ENCODE measurements around the gene RERE.

RERE gene

DNA sequence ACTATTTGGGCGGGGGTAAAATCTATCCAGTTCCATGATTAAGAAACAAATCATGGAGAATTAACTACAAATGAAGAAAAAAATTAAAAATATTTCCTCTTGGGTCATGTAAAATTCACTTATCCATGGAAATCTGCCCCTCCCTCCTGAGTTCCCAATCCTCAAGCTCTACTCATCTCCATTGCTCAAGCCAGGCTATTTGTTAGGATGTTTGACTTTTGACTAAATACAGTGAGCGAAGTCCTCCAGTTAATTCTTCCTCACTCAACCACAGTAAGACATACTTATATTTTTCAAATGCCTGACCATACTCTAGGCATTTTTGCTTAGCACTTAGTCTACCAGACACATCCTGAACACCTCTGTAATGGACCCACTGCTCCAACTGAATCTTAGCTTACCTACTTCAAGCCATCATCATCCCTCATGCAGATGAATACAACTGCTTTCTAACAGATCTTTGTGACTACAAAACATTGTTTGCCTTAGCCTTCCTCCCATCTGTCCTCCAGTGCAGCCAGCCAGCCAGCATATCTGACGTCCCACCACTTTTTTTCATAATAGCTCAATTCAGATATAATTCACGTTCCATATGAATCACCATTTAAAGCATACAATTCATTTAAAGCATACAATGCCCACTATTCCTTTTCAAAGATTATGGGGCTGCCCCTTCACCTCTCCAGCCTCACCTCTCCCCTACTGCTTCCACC lies 154.2 kb downstream of the RERE start:
- DNase-seq = no peak

DNA sequence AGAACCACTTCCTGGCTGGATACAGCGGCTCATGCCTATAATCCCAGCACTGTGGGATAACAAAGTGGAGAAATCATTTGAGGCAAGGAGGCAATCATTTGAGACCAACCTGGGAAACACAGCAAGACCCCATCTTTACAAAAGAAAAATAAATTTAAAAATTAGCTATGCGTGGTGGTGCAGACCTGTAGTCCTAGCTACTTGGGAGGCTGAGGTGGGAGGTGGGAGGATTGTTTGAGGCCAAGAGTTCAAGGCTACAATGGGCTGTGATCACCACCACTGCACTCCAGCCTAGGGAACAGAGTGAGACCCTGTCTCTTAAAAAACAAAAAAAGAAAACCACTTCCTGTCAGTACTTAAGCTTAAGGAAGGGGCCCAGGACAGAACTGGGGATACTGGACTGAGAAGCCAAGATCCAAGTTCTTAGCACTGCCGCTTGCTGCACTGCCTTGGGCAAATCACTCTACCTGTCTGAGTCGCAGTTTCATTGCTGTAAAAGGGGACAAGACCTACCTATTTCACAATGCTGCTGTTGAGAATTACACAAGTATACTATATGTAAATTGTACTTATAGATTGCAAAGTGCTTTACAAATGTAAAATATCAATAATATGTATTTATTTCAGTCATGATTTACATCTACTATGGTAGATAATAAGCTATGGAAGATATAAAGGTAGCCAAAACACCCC lies 154.9 kb downstream of the RERE start:
- DNase-seq = no peak

DNA sequence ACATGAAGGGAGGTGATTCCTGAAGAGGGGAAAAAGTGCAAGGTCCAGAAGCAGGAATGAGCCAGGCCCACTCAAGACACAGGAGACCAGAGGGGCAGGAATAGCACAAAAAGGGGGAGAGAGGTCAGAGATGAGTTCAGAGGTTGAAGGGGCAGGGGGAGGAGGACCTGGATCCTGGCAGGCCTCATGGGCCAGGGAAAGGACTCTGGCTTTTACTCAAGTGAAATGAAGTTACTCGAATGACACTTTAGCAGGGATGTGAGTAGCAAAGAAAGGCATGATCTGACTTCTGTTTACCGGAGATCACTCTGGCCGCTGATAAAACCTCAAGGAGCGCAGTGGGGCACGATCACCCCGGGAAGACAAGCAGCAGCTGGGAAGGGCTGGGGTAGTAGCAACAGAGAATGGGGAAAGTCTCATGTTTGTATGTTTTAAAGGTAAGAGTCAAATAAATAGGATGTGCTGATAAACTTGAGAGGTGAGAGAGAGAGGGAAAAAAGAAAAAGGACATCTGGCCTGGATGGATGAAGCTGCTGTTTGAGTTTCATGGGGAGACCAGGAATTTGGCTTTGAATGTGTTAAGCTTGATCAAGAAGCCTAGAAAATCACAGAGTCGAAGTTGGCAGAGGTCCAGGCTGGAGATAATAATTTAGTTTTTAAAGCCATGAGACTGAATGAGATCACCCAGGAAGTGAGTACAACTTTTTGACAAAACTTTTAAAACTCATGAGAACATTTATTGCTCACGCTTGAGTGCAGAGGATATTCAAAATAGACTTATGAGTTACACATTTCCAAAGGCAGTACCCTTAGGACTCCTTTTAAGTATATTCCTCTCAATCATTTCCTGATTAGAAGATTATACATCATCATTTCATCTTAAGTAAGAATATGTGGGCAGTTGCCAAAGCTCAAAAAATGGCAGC lies 156.0 kb downstream of the RERE start:
- DNase-seq = peak; percentile 93

DNA sequence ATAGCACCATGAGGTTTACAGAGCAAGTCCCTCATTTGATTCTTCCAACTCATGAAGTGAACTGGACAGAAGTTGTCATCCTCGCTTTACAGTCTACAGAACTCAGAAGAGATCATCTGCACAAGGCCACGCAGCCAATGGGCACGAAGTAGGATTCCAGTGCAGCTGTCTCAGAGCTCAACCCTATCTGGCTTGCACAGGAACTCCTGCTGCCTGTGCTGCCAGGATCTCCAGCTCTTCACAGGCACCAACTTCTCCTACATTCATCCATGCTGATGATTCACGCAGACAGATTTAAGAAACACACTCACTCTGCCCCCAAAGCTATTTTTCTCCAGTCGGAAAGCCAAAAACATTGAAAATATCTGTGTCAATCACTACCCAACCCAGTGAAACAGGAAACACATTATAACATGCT lies 157.0 kb downstream of the RERE start:
- peak; percentile 92 for DNase-seq

DNA sequence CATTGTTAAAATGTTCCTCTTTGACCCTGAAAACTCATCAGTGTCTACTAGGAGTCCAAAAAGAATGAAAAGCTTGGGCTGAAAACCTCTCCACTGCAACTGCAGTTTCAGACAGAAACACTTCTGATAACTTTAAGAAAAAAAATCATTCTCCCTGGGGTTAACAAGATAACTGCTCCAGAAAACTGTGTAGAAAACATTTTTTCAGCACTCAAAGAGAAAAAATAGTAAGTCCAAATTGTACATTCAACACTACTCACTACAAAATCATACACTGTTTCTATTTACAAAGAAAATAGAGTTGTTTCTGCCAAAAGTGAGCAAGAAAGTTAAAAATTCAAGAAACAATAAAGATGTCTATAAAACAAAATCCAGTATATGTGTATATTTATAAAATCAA lies 157.8 kb downstream of the RERE start:
- no peak for DNase-seq

DNA sequence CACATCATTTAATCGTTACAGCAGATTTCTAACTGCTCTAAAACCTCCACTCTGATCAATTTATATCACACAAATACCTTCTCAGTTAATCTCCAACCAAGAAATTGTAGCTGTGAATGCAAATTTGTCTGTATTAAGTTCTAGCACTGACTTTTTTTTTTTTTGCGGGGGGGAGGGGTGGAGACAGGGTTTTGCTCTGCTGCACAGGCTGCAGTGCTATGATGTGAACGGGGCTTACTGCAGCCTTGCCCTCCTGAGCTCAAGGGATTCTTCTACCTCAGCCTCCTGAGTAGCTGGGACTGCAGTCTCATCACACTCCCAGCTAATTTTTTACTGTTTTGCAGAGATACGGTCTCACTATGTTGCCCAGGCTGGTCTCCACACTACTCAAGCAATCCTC lies 163.6 kb downstream of the RERE start:
- DNase-seq = no peak

DNA sequence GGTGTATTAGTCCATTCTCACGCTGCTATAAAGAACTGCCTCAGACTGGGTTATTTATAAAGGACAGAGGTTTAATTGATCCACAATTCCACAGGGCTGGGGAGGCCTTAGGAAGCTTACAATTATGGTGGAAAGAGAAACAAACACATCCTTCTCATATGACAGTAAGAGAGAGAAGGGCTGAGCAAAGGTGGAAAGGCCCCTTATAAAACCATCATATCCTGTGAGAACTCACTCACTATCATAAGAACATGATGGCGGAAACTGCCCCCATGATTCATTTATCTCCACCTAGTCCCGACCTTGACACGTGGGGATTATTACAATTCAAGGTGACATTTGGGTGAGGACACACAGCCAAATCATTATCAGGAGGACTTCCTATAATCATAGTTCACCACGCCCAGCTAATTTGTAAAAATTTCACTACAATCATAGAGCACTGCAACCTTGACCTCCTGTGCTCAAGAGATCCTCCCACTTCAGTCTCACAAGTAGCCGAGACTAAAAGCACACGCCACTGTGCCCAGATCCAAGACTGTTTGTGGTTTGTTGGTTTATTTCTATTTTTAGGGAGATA lies 164.9 kb downstream of the RERE start:
- no peak for DNase-seq

DNA sequence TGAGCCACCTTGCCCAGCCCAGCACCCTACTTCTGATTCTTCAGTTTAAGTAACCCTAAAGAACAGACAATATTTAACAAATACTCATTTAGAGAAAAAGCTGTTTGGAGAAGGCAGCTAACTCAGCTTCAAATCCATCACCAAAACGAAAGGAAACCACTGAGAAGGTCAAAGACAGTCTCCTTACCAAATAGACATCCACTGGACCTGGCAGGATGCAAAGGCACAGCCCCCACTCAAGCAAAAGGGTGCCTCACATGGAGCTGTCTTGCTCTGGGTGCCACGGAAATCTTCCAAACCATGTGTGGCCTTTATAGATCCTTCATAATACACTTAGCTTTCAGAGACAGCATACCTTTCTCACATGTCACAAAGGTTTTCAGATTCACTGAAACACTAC lies 165.5 kb downstream of the RERE start:
- no peak for DNase-seq

DNA sequence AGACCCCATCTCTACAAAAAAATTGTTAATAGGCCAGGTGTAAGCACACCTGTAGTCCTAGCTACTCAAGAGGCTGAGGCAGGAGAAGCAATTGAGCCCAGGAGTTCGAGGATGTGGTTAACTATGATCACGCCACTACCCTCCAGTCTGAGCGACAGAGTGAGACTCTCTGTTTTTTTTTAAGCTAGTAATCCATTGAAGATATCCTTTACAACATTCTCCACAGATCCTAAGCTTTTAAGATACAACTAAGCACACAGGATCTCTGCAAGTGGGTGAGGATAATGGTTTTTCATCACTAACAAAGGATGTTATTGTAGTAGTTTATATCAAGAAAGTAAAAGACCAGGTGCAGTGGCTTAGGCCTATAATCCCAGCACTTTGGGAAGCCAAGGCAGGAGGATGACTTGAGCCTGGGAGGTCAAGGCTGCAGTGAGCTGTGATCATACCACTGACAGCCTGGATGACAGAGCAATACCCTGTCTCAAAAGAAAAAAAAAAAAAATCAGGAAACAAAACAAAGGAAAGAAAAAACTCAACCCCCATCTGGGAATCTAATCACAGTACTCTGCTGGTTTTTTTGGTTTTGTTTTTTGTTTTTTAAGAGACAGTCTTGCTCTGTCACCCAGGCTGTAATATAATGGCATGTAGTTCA lies 166.1 kb downstream of the RERE start:
- DNase-seq = no peak

DNA sequence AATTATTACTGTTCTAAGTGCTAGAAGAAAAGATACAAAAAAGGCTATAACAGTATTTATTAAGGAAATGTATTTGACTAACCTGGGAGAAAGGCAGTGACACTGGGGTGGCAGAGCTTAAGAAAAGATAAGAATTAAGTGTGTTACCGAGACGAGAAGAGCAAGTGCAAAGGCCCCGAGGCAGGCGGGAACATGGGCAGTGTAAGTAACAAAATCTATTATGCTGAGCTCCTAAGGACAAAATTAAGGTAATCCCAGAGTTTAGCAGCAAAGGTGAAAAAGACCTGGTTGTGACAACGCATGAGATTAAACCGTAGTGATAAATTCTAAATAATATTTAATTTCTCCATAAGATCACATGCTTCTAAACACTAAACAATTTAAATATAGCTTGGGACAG lies 167.6 kb downstream of the RERE start:
- DNase-seq = no peak

DNA sequence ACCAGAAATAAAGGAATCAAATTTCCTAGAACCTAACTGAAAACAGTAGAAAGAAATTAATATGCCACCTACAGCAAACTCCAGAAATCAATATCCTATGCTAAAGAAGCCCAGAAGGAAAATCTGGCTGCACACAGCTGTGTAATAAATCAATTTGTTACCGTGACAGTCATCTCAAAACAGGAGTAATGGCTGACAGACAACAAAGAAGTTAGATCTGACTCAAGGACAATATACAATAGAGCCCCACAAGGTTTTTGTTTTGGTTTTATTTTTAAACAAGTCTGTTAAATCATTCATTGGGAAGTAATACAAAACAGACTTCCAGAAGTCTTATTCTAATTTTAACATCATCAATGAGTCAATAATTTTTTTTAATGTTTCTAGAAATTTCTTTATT lies 168.4 kb downstream of the RERE start:
- DNase-seq = no peak

DNA sequence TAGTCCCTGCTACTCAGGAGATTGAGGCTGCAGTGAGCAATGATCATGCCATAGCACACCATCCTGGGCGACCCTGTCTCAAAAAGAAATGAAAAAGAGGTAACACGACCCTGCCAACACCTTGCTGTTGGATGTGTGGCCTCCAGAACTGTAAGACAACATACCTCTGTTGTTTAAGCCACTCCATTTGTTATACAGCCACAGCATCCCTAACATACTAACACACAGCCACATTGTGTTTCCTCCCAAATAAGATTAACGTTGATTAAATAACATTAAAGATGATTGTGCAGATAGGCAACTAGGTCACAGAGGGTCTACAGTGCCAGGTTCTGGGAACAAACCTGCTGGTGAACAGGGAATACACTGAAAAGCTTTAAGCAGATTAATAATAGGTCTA lies 170.4 kb downstream of the RERE start:
- no peak for DNase-seq

DNA sequence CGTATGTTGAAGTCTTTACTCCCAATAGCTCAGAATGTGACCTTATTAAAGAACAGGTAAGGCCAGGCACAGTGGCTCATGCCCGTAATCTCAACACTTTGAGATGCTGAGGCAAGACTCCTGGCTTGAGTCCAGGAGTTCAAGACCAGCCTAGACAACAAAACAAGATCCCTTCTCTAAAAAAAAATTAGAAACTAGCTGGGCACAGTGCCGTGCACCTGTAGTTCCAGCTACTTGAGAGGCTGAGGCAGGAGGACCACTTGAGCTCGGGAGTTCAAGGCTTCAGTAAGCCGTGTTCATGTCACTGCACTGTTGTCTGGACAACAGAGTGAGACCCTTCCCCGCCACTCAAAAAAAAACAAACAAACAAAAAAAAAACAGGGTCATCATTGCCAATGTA lies 171.3 kb downstream of the RERE start:
- DNase-seq = no peak

DNA sequence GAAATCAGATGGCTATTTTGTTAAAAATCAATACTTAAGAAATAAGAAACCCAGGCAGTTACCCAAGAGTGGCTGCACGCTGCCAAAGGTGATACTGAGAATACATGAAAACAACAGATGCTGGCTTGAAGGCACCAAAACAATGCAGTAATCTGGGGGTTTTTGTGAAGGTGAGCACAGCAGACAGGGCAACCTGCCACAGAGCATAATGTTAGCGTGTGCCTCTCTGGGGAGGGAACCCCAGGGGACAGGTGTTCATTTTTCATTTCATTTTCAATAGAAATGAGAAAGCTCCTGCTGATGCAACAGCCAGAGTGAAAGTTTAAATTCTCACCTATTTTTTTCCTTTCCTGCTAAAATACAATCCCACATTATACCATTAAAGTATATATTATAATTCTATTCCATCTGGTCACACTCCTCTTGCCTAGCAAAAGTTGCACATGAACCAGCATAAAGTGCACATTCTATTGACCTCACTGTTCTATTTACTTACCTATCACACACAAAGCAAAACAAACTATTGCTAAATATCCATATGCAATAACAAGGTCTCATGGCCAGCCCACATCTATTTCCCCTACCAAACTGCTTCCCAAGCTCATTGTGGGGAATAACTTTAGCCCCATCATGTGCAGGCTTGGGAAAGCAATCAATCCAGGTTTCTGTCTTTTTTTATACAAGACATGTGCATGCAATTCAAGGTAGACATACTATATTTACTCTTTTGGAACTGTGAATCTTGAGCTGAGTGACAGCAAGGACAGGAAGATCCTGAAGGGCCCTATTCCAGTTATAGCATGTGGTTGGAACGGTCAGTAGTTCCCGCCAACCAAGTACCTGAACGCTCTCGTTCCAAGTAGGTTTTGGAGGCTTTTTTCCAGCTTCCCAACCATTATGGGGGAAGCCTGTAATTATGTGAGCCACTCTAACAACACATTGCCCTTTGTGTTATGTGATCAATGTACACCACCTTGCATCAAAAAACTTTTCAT lies 173.6 kb downstream of the RERE start:
- no peak for DNase-seq

DNA sequence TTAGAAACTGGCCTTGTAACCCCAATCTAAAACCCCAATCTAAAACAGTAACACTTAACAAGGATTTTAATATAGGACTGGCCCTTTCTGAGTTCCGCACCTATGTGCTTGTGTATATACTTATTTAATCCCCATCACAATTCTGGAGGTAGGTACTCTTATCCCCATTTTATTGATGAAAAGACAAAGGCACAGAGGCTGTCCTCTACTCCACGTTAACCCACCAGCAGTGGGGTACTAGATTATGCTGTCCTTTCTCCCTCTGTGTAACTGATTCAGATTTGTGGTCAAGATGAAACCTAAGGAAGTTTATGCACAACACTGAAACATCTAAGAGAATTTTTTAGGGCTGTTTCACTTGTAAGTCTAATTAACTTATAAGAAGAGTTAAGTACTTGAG lies 175.3 kb downstream of the RERE start:
- no peak for DNase-seq

DNA sequence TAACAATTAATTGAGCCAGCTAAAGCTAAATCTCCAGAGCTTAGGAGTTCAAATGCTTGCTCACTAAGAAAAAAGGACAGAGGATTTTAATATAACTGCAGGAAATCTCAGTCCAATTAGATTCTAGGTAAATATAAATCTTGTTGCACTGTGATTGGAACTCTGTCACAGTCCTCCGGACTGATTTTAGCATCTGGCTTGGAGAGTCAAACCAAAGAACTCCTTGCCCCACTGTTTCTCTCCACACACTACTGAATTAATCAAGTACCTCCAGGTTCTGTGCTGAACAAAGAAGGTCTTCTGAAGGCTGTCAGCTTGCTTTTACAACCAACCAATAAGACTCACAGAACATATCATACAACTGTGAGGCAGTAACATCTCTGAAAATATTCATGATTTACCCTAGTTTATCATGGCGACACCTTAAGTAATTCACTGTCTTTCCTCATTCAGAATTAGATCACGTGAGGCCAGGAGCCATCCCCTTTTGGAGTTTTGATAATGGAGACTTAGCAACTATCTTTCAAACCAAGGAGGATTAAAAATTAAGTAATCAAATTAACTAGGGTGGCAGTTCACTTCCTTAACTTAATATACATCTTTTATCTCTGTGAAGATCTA lies 176.0 kb downstream of the RERE start:
- no peak for DNase-seq

DNA sequence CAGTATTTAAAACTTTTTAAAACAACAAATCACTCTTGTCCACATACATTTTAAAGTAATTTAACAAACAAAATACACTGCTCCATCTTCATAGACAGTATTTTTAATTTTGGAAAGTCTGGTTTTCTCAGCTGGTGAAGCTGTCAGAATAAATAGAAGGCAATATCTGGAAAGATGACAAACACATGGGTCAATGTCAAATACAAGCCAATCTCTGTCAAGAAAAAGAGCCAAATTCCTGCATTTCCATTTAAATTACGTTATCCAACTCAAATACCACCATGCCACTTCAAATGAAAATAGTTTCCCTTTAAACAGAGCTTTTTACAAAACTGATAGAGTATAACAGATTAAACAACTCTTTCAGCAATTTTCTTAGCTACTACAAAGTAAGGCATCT lies 176.5 kb downstream of the RERE start:
- no peak for DNase-seq

DNA sequence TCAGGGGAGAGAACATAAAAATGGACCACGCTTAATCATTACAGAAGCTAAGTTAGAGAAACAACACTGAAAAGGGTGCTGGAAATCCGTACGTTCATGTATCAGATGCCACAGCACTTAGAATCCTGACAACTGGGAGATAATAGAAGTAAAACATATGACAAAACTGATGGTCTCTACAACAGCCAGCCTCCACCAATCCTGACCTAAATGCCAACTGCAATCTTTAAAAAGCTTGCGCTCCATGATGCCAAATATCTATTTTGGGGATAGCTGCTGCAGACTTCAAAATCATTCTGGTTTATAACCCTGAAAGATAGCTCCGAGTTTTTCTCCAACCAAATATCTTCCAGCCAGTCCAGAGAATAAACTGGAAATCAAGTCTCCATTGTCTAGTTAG lies 178.3 kb downstream of the RERE start:
- DNase-seq = no peak

DNA sequence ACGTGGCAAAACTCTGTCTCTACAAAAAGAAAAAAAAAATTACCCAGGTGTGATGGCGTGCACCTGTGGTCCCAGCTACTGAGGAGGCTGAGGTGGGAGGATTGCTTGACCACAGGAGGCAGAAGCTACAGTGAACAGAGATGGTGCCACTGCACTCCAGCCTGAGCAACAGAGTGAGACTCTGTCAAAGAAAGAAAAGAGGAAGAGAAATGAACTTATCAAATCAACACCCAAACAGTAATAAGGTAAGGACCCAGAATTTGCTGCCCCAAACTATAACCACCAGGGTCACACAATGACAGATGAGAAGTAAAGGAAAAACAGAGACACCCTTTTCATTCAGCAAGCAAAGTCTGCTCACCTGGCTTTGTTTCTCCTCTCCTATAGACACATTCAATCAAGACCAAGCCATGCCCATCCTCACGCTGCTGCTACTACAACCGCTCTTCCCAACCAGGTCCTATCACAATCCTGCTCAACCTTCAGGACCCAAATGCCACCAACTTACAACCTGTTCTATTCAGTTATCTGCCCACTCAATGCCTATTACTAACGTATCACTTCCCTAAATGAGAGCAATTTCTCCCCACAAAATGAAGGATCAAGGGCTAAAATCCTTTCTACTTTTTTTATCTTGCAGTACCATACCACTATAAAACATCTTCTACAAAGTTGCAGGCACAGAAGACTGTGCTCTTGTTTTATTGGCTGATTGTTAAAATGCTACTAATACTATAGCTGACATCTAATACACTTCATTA lies 183.5 kb downstream of the RERE start:
- no peak for DNase-seq

DNA sequence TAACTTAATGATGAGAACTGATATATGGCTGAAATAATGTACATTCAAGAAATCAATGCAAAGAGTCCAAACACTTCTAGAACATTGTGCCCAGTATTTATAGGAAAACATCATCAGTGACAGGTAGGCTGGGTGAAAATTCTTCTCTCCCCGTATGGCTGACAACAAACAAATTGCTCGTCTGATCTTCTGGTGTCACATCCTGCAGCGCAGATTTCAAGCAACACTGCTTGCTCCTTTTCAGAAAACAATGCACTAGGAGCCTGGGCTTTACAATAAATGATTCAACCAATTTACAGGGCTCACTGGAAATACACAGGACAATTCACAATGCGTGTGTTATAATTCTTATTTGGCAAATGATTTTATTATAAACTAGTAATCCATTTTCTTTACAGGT lies 185.3 kb downstream of the RERE start:
- DNase-seq = no peak

All from fibroblast of skin of right quadriceps (primary cell).